GM12892 (cell line): ENCODE results near the gene GPR151.

Experiments used
- DNase-seq: peaks from one replicate; pipeline ENCODE4 v3.0.0; 2011; ENCODE audit not compliant: insufficient read length
- FAIRE-seq: peaks from 2 replicates; lab custom pipeline; 2011; peaks lifted over from hg19 to GRCh38; lab: Jason Lieb, UNC
- POLR2A ChIP-seq: IDR thresholded peaks from 2 replicates; pipeline ENCODE4 v1.6.1; 2011; ENCODE audit warnings: low read depth, low read length, control low read depth
- POLR2AphosphoS5 ChIP-seq: IDR thresholded peaks from 2 replicates; pipeline ENCODE4 v1.6.1; 2011; ENCODE audit warnings: low read depth, low read length, control low read depth
- TAF1 ChIP-seq: IDR thresholded peaks from 2 replicates; pipeline ENCODE4 v1.6.1; 2011; ENCODE audit warnings: low read depth, mild to moderate bottlenecking, control low read depth, low read length, borderline replicate concordance

Gene GPR151

DNA sequence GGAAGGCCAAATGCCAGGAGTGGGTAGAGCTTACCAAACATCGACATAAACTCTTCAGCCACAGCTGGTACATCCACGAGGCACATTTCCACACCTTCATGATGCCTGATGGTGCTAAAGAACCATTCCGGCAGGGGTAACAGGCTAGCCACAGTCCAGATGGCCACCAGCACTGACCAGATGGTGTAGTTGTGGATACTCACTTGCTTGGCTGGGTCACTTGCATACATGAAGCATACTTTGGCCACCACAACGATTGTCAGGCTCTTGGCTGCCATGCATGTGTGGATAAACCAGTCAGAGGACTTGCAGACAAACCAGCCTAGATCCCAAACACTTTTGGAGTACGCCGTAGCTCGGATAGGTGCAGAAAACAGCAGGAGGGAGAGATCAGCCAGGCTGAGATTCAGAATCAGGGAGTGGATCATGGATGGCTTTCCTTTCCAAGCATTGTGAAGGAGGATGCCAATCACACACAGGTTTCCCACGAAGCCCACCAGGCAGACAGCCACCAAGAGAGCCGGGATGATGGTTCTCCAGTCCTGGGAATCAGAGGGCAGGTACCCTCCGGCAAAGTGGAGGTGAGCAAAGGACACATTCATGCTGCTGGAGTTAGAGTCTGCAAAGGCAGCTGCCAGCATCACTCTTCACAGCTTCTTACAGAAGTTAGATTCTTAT lies 378 bp downstream of the GPR151 start:
- FAIRE-seq, result no peak
- no peak for DNase-seq
- TF ChIP-seq POLR2A (no peak), TAF1 (no peak), POLR2AphosphoS5 (no peak)

GRCh38 chr5:146514575-146514974 lies 1.4 kb downstream of the GPR151 start:
- no peak for FAIRE-seq
- DNase-seq, result no peak
- TF ChIP-seq POLR2AphosphoS5, result no peak
- TF ChIP-seq POLR2A, result no peak
- no peak for TF ChIP-seq TAF1

DNA sequence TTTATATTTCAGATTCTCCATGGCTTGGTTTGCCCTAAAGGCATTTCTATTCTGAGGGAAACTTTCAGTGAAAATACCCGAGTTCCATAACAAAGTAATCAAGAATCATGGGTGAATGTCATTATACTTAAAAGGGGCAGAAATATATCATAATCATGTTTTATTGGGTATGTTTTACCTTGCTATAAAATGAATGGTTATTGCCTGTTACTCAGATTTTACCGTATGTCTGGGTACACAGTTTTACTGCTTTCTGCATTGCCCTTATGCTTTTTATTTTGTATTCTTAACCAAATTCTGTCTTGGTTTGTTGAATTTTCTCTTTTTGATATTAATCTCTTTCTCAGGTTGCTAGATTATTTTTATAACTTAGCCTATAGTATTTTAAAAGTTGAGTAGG lies 2.5 kb downstream of the GPR151 start:
- FAIRE-seq (no peak), DNase-seq (no peak)
- TF ChIP-seq TAF1 (no peak), POLR2A (no peak), POLR2AphosphoS5 (no peak)

GRCh38 chr5:146510559-146511125 lies 5.3 kb downstream of the GPR151 start:
- DNase-seq (no peak), FAIRE-seq (no peak)
- TF ChIP-seq POLR2AphosphoS5, result no peak
- no peak for TF ChIP-seq TAF1
- TF ChIP-seq POLR2A, result no peak

GRCh38 chr5:146507428-146507827 lies 8.6 kb downstream of the GPR151 start:
- FAIRE-seq (no peak), DNase-seq (no peak)
- TF ChIP-seq POLR2A, result no peak
- TF ChIP-seq POLR2AphosphoS5, result no peak
- no peak for TF ChIP-seq TAF1

- no peak for DNase-seq
- no peak for TF ChIP-seq POLR2A
- no peak for TF ChIP-seq POLR2AphosphoS5
- no peak for TF ChIP-seq TAF1
- no peak for FAIRE-seq
Observed at GRCh38 chr5:146499680-146500079, 16.3 kb downstream of the GPR151 start.

DNA sequence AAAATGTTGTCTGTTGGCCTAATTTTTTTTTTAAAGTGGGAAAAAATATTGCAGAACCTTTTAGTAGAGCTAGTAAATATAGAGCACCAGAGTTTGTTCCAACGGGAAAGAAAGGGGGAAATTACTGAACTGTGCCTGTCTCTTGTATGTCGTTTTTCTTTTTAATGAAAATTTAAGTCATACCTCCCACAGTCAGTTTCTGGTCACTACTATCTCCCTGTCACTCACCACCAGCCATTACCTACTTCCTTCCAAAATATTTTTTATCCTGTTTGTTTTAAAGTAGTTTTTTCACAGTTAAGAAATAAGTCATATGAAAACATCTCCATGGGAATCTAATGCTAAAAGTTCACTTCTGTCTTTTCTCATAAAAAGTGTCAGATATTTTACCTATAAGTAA lies 21.3 kb downstream of the GPR151 start:
- FAIRE-seq (no peak), DNase-seq (no peak)
- TF ChIP-seq POLR2A (no peak), POLR2AphosphoS5 (no peak), TAF1 (no peak)

DNA sequence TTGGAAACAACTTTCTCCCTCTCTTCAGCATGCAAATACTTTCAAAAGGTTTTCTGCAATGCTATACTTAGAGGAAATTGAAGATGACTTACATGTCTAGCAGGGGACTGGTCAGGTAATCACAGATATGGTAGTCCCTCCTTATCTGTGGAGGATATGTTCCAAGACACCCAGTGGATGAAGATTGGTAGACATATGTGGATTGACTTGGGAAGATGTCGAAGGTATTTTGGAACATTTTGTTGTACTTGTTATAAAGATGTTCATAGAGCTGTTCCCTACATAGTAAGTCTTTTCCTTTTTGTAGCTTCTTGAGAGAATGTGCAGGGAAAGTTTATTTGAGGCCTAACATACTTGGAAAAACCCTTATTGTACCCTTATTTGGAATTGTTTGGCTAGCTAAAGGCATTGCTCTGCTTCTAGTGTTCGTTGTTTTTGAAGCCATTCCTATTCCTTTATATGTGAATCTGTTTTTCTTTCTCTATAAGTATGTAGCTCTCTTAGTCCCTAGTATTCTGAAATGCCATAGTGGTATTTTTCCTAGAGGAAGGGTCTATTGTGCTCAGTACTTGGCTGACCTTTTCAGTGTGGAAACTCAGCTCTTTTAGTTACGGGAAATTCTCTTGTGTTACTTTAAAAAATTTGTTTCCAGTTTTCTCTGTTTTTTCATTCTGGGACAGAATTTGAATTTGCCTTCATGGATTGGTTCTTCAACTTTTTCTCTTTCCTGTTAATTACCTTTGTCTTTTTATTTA lies 25.7 kb downstream of the GPR151 start:
- TF ChIP-seq POLR2AphosphoS5 (0 out of 2 replicates have a peak, but pooled peaks have one; percentile 48), TAF1 (no peak), POLR2A (peak; percentile 33; the same call in 1 of the 2 replicates)
- FAIRE-seq, result peak; percentile 38
- DNase-seq, result no peak

DNA sequence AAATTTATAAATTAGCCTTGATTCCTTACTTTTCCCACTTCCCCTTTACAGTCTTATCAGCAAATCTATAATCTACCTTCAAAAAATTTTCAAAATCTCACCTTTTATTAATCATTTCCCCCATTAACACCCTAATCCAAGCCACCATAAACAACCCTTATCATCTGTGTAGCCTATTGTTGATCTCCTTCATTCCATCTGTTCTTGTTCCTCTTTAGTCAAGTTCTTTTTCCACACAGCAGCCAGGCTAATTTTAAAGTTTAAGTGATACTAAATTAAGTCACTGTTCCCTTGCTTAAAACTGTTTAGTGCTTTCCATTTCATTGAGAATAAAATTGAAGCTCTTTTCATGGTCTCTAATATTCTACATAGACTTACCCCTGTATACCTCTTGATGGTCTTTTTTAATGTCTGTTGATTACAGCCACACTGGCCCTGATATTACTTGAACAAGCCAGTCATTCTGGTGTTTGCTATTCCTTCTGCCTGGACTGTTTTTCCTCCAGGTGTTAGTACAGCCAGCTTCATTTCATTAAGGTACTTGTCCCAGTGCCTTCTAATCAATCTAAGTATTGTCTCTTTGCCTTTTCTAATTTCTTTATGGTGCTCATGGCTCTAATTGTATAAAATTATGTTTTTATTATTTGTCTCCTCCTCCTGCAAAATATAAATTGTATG lies 31.1 kb downstream of the GPR151 start:
- DNase-seq (no peak), FAIRE-seq (no peak)
- TF ChIP-seq TAF1 (no peak), POLR2A (no peak), POLR2AphosphoS5 (no peak)

GRCh38 chr5:146482775-146483174 lies 33.2 kb downstream of the GPR151 start:
- no peak for DNase-seq

GRCh38 chr5:146475906-146476305 lies 40.1 kb downstream of the GPR151 start:
- no peak for FAIRE-seq

More at GRCh38 chr5:146482775-146483174, 33.2 kb downstream of the GPR151 start:
- TF ChIP-seq POLR2A, result no peak
- no peak for TF ChIP-seq POLR2AphosphoS5
- no peak for TF ChIP-seq TAF1
- no peak for FAIRE-seq

More at GRCh38 chr5:146475906-146476305, 40.1 kb downstream of the GPR151 start:
- no peak for DNase-seq
- no peak for TF ChIP-seq POLR2A
- no peak for TF ChIP-seq TAF1
- TF ChIP-seq POLR2AphosphoS5, result no peak
